H1 (cell line): ENCODE measurements around the gene KCNC1. TPM values are rescaled to one million over a fixed set of nuclear protein-coding genes. Genes with fewer than 3 reads are reported as not detected.

ENCODE experiments used
- CTCF ChIA-PET: fragments of 300-600 bp; sonication (Branson Sonifier 250); formaldehyde crosslinking; loops from one replicate; lab custom pipeline; 2021; ENCODE audit not compliant: partially characterized antibody; lab: Charles Lee
- POLR2A ChIA-PET: fragments of 300-600 bp; sonication (Branson Sonifier 250); formaldehyde crosslinking; loops from one replicate; lab custom pipeline; 2021; ENCODE audit warnings: inconsistent platforms; ENCODE audit not compliant: partially characterized antibody; lab: Charles Lee
- DNase-seq, 2 experiments: peaks; one replicate each; pipeline versions ENCODE4 v3.0.0 to v3.0.0-alpha.2; 2010 to 2022; ENCODE audit warnings: low spot score in 2 of 2, low read depth in 1 of 2, mixed read lengths in 1 of 2
- FAIRE-seq: peaks from 2 replicates; lab custom pipeline; 2011; peaks lifted over from hg19 to GRCh38; lab: Jason Lieb, UNC
- H2AFZ ChIP-seq: 2 replicates; pipeline ENCODE4 v1.8.1; 2012; ENCODE audit warnings: low read length, inconsistent platforms
- H2AK5ac ChIP-seq: 2 replicates; pipeline ENCODE4 v1.6.1; 2013; ENCODE audit warnings: low read depth, low read length
- H2BK120ac ChIP-seq: replicated peaks from 2 replicates; pipeline ENCODE3; 2013; ENCODE audit warnings: low read depth, low read length, inconsistent platforms
- H2BK12ac ChIP-seq: 2 replicates; pipeline ENCODE4 v1.6.1; 2013; ENCODE audit warnings: low read depth, low read length
- H2BK15ac ChIP-seq: 2 replicates; pipeline ENCODE4 v1.6.1; 2013; ENCODE audit warnings: low read length
- H2BK20ac ChIP-seq: 2 replicates; pipeline ENCODE4 v1.6.1; 2013; ENCODE audit warnings: low read length
- H2BK5ac ChIP-seq: 2 replicates; pipeline ENCODE4 v1.6.1; 2013; ENCODE audit warnings: low read depth, low read length
- H3K14ac ChIP-seq: 2 replicates; pipeline ENCODE4 v1.6.1; 2013; ENCODE audit warnings: inconsistent platforms; ENCODE audit not compliant: insufficient read length
- H3K18ac ChIP-seq: 2 replicates; pipeline ENCODE4 v1.6.1; 2013; ENCODE audit warnings: low read length; ENCODE audit errors: extremely low read depth
- H3K23ac ChIP-seq: 2 replicates; pipeline ENCODE4 v1.6.1; 2013; ENCODE audit warnings: inconsistent platforms; ENCODE audit not compliant: insufficient read length
- H3K23me2 ChIP-seq: 2 replicates; pipeline ENCODE4 v1.6.1; 2013; ENCODE audit warnings: low read depth, low read length
- H3K27ac ChIP-seq: 2 replicates; pipeline ENCODE4 v1.6.1; 2011; ENCODE audit warnings: low read depth, low read length, inconsistent platforms
- H3K27me3 ChIP-seq, 4 experiments: replicated peaks in 1 of 4; 1 replicate in 1 of 4; 2 replicates in 3 of 4; pipeline versions ENCODE4 v1.6.1 to v1.8.1; 2011 to 2013; ENCODE audit warnings: low read length in 3 of 4, mild to moderate bottlenecking in 3 of 4, inconsistent platforms in 2 of 4, mixed read lengths in 2 of 4, moderate library complexity in 1 of 4; ENCODE audit not compliant: control insufficient read depth in 3 of 4, insufficient read depth in 3 of 4; ENCODE audit errors: extremely low read depth in 1 of 4
- H3K36me3 ChIP-seq, 4 experiments: 2 replicates each; pipeline versions ENCODE4 v1.6.1 to v1.8.1; 2011 to 2013; ENCODE audit warnings: mild to moderate bottlenecking in 4 of 4, low read length in 3 of 4, moderate library complexity in 2 of 4, control low read depth in 1 of 4, inconsistent platforms in 1 of 4; ENCODE audit not compliant: insufficient read depth in 4 of 4, control insufficient read depth in 2 of 4
- H3K4ac ChIP-seq: replicated peaks from 2 replicates; pipeline ENCODE3; 2013; ENCODE audit warnings: low read length, low read depth, mixed read lengths, inconsistent platforms; ENCODE audit not compliant: insufficient read length
- H3K4me1 ChIP-seq, 4 experiments: replicated peaks in 1 of 4; 1 replicate in 1 of 4; 2 replicates in 3 of 4; pipeline versions ENCODE4 v1.6.1 to v1.8.1; 2011 to 2013; ENCODE audit warnings: low read length in 3 of 4, inconsistent platforms in 2 of 4, mixed read lengths in 1 of 4; ENCODE audit not compliant: insufficient read depth in 4 of 4, control insufficient read depth in 3 of 4
- H3K4me2 ChIP-seq, 2 experiments: 2 replicates each; pipeline versions ENCODE4 v1.6.1 to v1.8.1; 2011 to 2013; ENCODE audit warnings: low read depth in 2 of 2, low read length in 2 of 2, control low read depth in 1 of 2, inconsistent platforms in 1 of 2, mild to moderate bottlenecking in 1 of 2; ENCODE audit not compliant: insufficient read depth in 1 of 2
- H3K4me3 ChIP-seq, 4 experiments: fragments of 200-600, 300-600 bp in 1 of 4; sonication (generic), shearing (Covaris generic), sonication (Bioruptor Twin) in 1 of 4; 2 replicates each; pipeline versions ENCODE4 v1.5.1 to v1.8.1; 2011 to 2016; ENCODE audit warnings: low read length in 4 of 4, low read depth in 3 of 4, control low read depth in 2 of 4, inconsistent platforms in 2 of 4, mild to moderate bottlenecking in 2 of 4, mixed read lengths in 1 of 4, moderate library complexity in 1 of 4; ENCODE audit not compliant: insufficient read depth in 2 of 4; ENCODE audit errors: extremely low read depth in 1 of 4
- H3K56ac ChIP-seq: replicated peaks from 2 replicates; pipeline ENCODE3; 2013; ENCODE audit warnings: low read depth, mild to moderate bottlenecking, mixed read lengths, low read length, inconsistent platforms; ENCODE audit not compliant: insufficient read length
- H3K79me1 ChIP-seq: 2 replicates; pipeline ENCODE4 v1.6.1; 2013; ENCODE audit warnings: low read depth, low read length, control low read depth
- H3K79me2 ChIP-seq, 2 experiments: 2 replicates each; pipeline versions ENCODE4 v1.6.1 to v1.8.1; 2012 to 2013; ENCODE audit warnings: low read length in 2 of 2, mild to moderate bottlenecking in 2 of 2, inconsistent platforms in 1 of 2; ENCODE audit not compliant: insufficient read depth in 2 of 2, control insufficient read depth in 1 of 2
- H3K9ac ChIP-seq, 4 experiments: replicated peaks in 1 of 4; 1 replicate in 1 of 4; 2 replicates in 3 of 4; pipeline versions ENCODE4 v1.6.1 to v1.8.1; 2011 to 2013; ENCODE audit warnings: low read depth in 3 of 4, low read length in 3 of 4, control low read depth in 2 of 4, mild to moderate bottlenecking in 2 of 4, moderate library complexity in 2 of 4, inconsistent platforms in 1 of 4; ENCODE audit errors: extremely low read depth in 1 of 4
- H3K9me3 ChIP-seq, 2 experiments: 2 replicates each; pipeline versions ENCODE4 v1.6.1 to v1.8.1; 2012 to 2013; ENCODE audit warnings: mild to moderate bottlenecking in 2 of 2, moderate library complexity in 2 of 2, control low read depth in 1 of 2, inconsistent platforms in 1 of 2, low read depth in 1 of 2, low read length in 1 of 2, mixed read lengths in 1 of 2; ENCODE audit not compliant: insufficient read depth in 2 of 2
- H4K20me1 ChIP-seq, 2 experiments: replicated peaks in 1 of 2; 2 replicates each; pipeline versions ENCODE3 to v1.8.1; 2011 to 2013; ENCODE audit warnings: inconsistent platforms in 2 of 2, low read length in 2 of 2, mild to moderate bottlenecking in 1 of 2; ENCODE audit not compliant: insufficient read depth in 2 of 2, control insufficient read depth in 1 of 2
- H4K5ac ChIP-seq: 2 replicates; pipeline ENCODE4 v1.6.1; 2013; ENCODE audit warnings: low read length, low read depth, mixed read lengths, inconsistent platforms; ENCODE audit not compliant: insufficient read length
- H4K8ac ChIP-seq: 2 replicates; pipeline ENCODE4 v1.8.0; 2013; ENCODE audit warnings: mild to moderate bottlenecking, moderate library complexity, low read length, inconsistent platforms; ENCODE audit not compliant: insufficient read depth; ENCODE audit errors: extremely low read depth
- H4K91ac ChIP-seq: replicated peaks from 2 replicates; pipeline ENCODE3; 2013; ENCODE audit warnings: low read length, mixed read lengths, inconsistent platforms; ENCODE audit not compliant: insufficient read length
- ATF2 ChIP-seq: IDR thresholded peaks from 2 replicates; pipeline ENCODE4 v1.6.1; 2012; ENCODE audit warnings: low read length, inconsistent platforms
- CBX8 ChIP-seq: fragments of 300-800, 300-1000 bp; sonication (generic); IDR thresholded peaks from 2 replicates; pipeline ENCODE4 v1.7.1; 2016; ENCODE audit warnings: low read depth, low read length, borderline replicate concordance
- EZH2 ChIP-seq: fragments of 200-600 bp; sonication (generic); IDR thresholded peaks from 2 replicates; pipeline ENCODE4 v1.7.1; 2012; ENCODE audit warnings: low read depth, mild to moderate bottlenecking, moderate library complexity, low read length, inconsistent platforms; ENCODE audit not compliant: severe bottlenecking
- GTF2F1 ChIP-seq: IDR thresholded peaks from 2 replicates; pipeline ENCODE4 v1.6.1; 2012; ENCODE audit warnings: low read depth, low read length, improper control_type of control experiment, borderline replicate concordance
- HDAC2 ChIP-seq, 2 experiments: fragments of 300-600 bp in 1 of 2; sonication (generic) in 1 of 2; IDR thresholded peaks; 2 replicates each; pipeline ENCODE4 v1.6.1; 2011 to 2012; ENCODE audit warnings: low read depth in 2 of 2, low read length in 2 of 2, mild to moderate bottlenecking in 2 of 2, moderate library complexity in 2 of 2, borderline replicate concordance in 1 of 2, inconsistent platforms in 1 of 2
- RAD21 ChIP-seq, 2 experiments: IDR thresholded peaks in 1 of 2; conservative IDR thresholded peaks in 1 of 2; 2 replicates each; pipeline ENCODE4 v1.6.1; 2011; ENCODE audit warnings: low read depth in 2 of 2, low read length in 2 of 2, improper control_type of control experiment in 1 of 2, inconsistent platforms in 1 of 2, mild to moderate bottlenecking in 1 of 2, moderate library complexity in 1 of 2
- USF2 ChIP-seq: IDR thresholded peaks from 2 replicates; pipeline ENCODE4 v1.6.1; 2011; ENCODE audit warnings: low read length, improper control_type of control experiment
- WGBS, 2 experiments: shearing (Covaris generic) in 1 of 2; methylation state at CpG; one replicate each; pipeline versions ENCODE4 v1.1.6 to v1.1.7; 2013 to 2015; ENCODE audit warnings: low lambda C conversion rate in 2 of 2, mixed read lengths in 2 of 2, inconsistent platforms in 1 of 2, low coverage in 1 of 2, missing lambda C conversion rate in 1 of 2; ENCODE audit not compliant: insufficient replicate concordance in 2 of 2, insufficient coverage in 1 of 2, insufficient read length in 1 of 2; ENCODE audit errors: extremely low coverage in 1 of 2, missing lambda C conversion rate in 1 of 2; 5-methylcytosine and 5-hydroxymethylcytosine counted together
- polyA plus RNA-seq, 7 experiments: library from polyadenylated mRNA; depleted of rRNA in 3 of 7; stranded (reverse) in 5 of 7; unstranded in 2 of 7; fragments of >200 nt in 5 of 7; fragments of 200-250 nt in 2 of 7; gene quantifications; 1 replicate in 5 of 7; 2 replicates in 1 of 7; 4 replicates in 1 of 7; pipeline versions ENCODE4 v1.2.1 to v1.2.3, GENCODE V29; 2011 to 2013; ENCODE audit warnings: missing spikeins in 2 of 7, mixed read lengths in 2 of 7
- total RNA-seq: library from RNA; stranded (reverse); fragmentation: NEBNext Ultra II Directional; extraction: Animal tissue kit (Norgen Biotek cat#: 25700); gene quantifications from 2 replicates; pipeline ENCODE4 v1.2.1, GENCODE V29; 2021

The KCNC1 gene
- total and polyA plus RNA-seq, 2 of the 8 experiments (the other 6 are each of a cell fraction or from before 2014, with no cell fraction given): 0.11 to 0.26 TPM

GRCh38 chr11:17771841-17772401, 37.3 kb downstream of the KCNC1 start:
- Histone ChIP-seq H3K27me3 (no peaks in the 10 kb centered on the region), H3K4me1 (peaks cover 0 to 4% (median 0%) of the 10 kb centered on the region in 4 experiments; a peak in 2 of 7 replicates), H3K4me2 (no peak overlapping the region), H4K91ac (no peak overlapping the region), H2AK5ac (no peak overlapping the region), H4K20me1 (no peaks in the 10 kb centered on the region)
- TF ChIP-seq ATF2 (no peak), EZH2 (no peak), GTF2F1 (no peak), USF2 (no peak), RAD21 (IDR thresholded peaks at IDR 0.05 in 1 of 2, conservative IDR thresholded peaks at IDR 0.05 in 1 of 2; ENCODE audit: low read depth in 2 of 2, low read length in 2 of 2) (no peak), CBX8 (no peak), HDAC2 (IDR thresholded peaks at IDR 0.05; ENCODE audit: borderline replicate concordance in 1 of 2, low read depth in 2 of 2, low read length in 2 of 2) (no peak)
- TF ChIP-seq, all 59 proteins: peak for 0
- Histone ChIP-seq H3K23me2 (peaks cover 2% of the 10 kb centered on the region; the same call in 1 of the 2 replicates), H3K9ac (no peak overlapping the region), H3K79me1 (no peaks in the 10 kb centered on the region), H3K18ac (no peak overlapping the region), H3K4me3 (no peak overlapping the region), H3K27ac (no peak overlapping the region), H3K14ac (no peak overlapping the region), H2AFZ (no peak overlapping the region), H2BK15ac (no peak overlapping the region), H4K8ac (no peak overlapping the region), H3K79me2 (no peaks in the 10 kb centered on the region), H3K23ac (no peak overlapping the region), H3K36me3 (no peaks in the 10 kb centered on the region), H3K56ac (no peak overlapping the region), H2BK12ac (no peak overlapping the region; the same call in 1 of the 2 replicates), H2BK20ac (no peak overlapping the region), H2BK5ac (no peak overlapping the region), H3K9me3 (no peaks in the 10 kb centered on the region; a peak in 1 of 4 replicates), H4K5ac (no peak overlapping the region), H2BK120ac (no peak overlapping the region), H3K4ac (no peak overlapping the region)
- FAIRE-seq: no peak
- ChIA-PET POLR2A (no interaction called here), CTCF (interaction anchor here (1.0 to 1.7 kb wide), 5 partner anchors 8 to 137 kb away, joined by 3 to 4 read pairs (median 4); partner anchors contain the start of gene KCNC1)
- no peak for DNase-seq
- WGBS, 2 experiments: 92% methylated on average over 37 of the region's 37 CpGs; no CpG with 5 or more reads in 1 of the 2 experiments
